Measurements from ENCODE around the gene ZBTB7C. TPM values are rescaled to one million over a fixed set of nuclear protein-coding genes. Genes with fewer than 3 reads are reported as not detected.

The ZBTB7C gene
- total RNA-seq, 1 donor from 2014 or later, result not detected

GRCh38 chr18:48328473-48329210, 80.5 kb downstream of the ZBTB7C start:
- no peak overlapping the region for H3K4me3 Mint-ChIP-seq
- CTCF ChIA-PET, result no interaction called here
- no peaks in the 10 kb centered on the region for H3K9me3 Mint-ChIP-seq
- peaks cover 11% of the 10 kb centered on the region for H3K27me3 Mint-ChIP-seq
- DNase-seq (no peak), ATAC-seq (ENCODE audit: low read depth) (no peak)
- TF ChIP-seq CTCF (IDR thresholded peaks at IDR 0.05), result no peak
- POLR2A ChIA-PET, result no interaction called here
- H3K4me1 Mint-ChIP-seq, result no peaks in the 10 kb centered on the region
- H3K27ac Mint-ChIP-seq, result no peak overlapping the region
- intact Hi-C loops (cut with micrococcal nuclease), result no loop called here
- no peaks in the 10 kb centered on the region for H3K36me3 Mint-ChIP-seq (ENCODE audit: low read depth)

GRCh38 chr18:48326901-48327675, 82.1 kb downstream of the ZBTB7C start:
- no peak overlapping the region for H3K27ac Mint-ChIP-seq

GRCh38 chr18:48325115-48325665, 84.0 kb downstream of the ZBTB7C start:
- ChIA-PET POLR2A (no interaction called here), CTCF (no interaction called here)
- no peak for DNase-seq
- Mint-ChIP-seq H3K4me1 (no peaks in the 10 kb centered on the region), H3K4me3 (no peak overlapping the region), H3K9me3 (no peaks in the 10 kb centered on the region), H3K27me3 (peaks cover 6% of the 10 kb centered on the region), H3K27ac (no peak overlapping the region), H3K36me3 (ENCODE audit: low read depth) (no peaks in the 10 kb centered on the region)
- no peak for TF ChIP-seq CTCF (IDR thresholded peaks at IDR 0.05)
- intact Hi-C loops (cut with micrococcal nuclease), result no loop called here
- no peak for ATAC-seq (ENCODE audit: low read depth)

More at GRCh38 chr18:48326901-48327675, 82.1 kb downstream of the ZBTB7C start:
- CTCF ChIA-PET, result no interaction called here
- Mint-ChIP-seq H3K4me1 (no peaks in the 10 kb centered on the region), H3K4me3 (no peak overlapping the region), H3K36me3 (ENCODE audit: low read depth) (no peaks in the 10 kb centered on the region), H3K9me3 (no peaks in the 10 kb centered on the region), H3K27me3 (peaks cover 9% of the 10 kb centered on the region)
- ATAC-seq (ENCODE audit: low read depth) (no peak), DNase-seq (no peak)
- intact Hi-C loops (cut with micrococcal nuclease), result no loop called here
- TF ChIP-seq CTCF (IDR thresholded peaks at IDR 0.05), result no peak
- POLR2A ChIA-PET, result no interaction called here

GRCh38 chr18:48324651-48325050, 84.5 kb downstream of the ZBTB7C start:
- H3K4me3 Mint-ChIP-seq, result no peak overlapping the region
- ATAC-seq (ENCODE audit: low read depth), result no peak

More at GRCh38 chr18:48324651-48325050, 84.5 kb downstream of the ZBTB7C start:
- ChIA-PET POLR2A (no interaction called here), CTCF (interaction anchor here (1.4 kb wide), 1 partner anchor 8 kb away, joined by 3 read pairs; no protein-coding TSS in a partner anchor)
- DNase-seq, result no peak
- no peaks in the 10 kb centered on the region for H3K9me3 Mint-ChIP-seq
- H3K4me1 Mint-ChIP-seq, result no peaks in the 10 kb centered on the region
- TF ChIP-seq CTCF (IDR thresholded peaks at IDR 0.05), result no peak
- H3K36me3 Mint-ChIP-seq (ENCODE audit: low read depth), result no peaks in the 10 kb centered on the region
- peaks cover 6% of the 10 kb centered on the region for H3K27me3 Mint-ChIP-seq
- H3K27ac Mint-ChIP-seq, result no peak overlapping the region
- intact Hi-C loops (cut with micrococcal nuclease), result no loop called here

Measured in activated B cell treated with CpG ODN at 0.5 μM for 24 hours (primary cell).